ENCODE measurements around the gene HS2ST1. TPM values are rescaled to one million over a fixed set of nuclear protein-coding genes. Genes with fewer than 3 reads are reported as not detected.

HS2ST1 gene
- total RNA-seq, 3 donors from 2014 or later (not counting 1 experiment from before 2014, with no cell fraction given): 12.5 to 18.4 (median 14.3) TPM

- Mint-ChIP-seq H3K4me3 (no peak overlapping the region), H3K4me1 (peaks cover 6 to 7% of the 10 kb centered on the region in 2 donors), H3K27me3 (ENCODE audit: low read depth in 2 of 2) (no peaks in the 10 kb centered on the region), H3K36me3 (no peaks in the 10 kb centered on the region), H3K27ac (no peak overlapping the region), H3K9me3 (no peaks in the 10 kb centered on the region)
- H3K4me1 ChIP-seq (ENCODE audit: control insufficient read depth, insufficient read depth, low read length): no peaks in the 10 kb centered on the region
- no peak for ATAC-seq
- 83% methylated on average over 2 of the region's 2 CpGs for WGBS (ENCODE audit: insufficient coverage)
- no peaks in the 10 kb centered on the region for H3K9me3 ChIP-seq (ENCODE audit: control insufficient read depth, insufficient read depth, low read length)
- intact Hi-C loops (cut with micrococcal nuclease): no loop called here
- no peak overlapping the region for H3K27ac ChIP-seq (ENCODE audit: low read length)
- DNase-seq: no peak
- H3K4me3 ChIP-seq (ENCODE audit: low read length): no peak overlapping the region
- no peaks in the 10 kb centered on the region for H3K27me3 ChIP-seq (ENCODE audit: control insufficient read depth, insufficient read depth, low read length)
- no peaks in the 10 kb centered on the region for H3K36me3 ChIP-seq (ENCODE audit: control insufficient read depth, insufficient read depth, low read length)
- no peak for TF ChIP-seq CTCF (IDR thresholded peaks at IDR 0.05)
Measured at GRCh38 chr1:87089823-87090222, 175.4 kb downstream of the HS2ST1 start.

GRCh38 chr1:87091425-87091824 lies 177.0 kb downstream of the HS2ST1 start:
- 66% methylated on average over 2 of the region's 2 CpGs for WGBS (ENCODE audit: insufficient coverage)

GRCh38 chr1:87092846-87093245 lies 178.4 kb downstream of the HS2ST1 start:
- H3K4me3 ChIP-seq (ENCODE audit: low read length): no peak overlapping the region
- H3K36me3 Mint-ChIP-seq: no peaks in the 10 kb centered on the region
- intact Hi-C loops (cut with micrococcal nuclease): no loop called here
- H3K9me3 ChIP-seq (ENCODE audit: control insufficient read depth, insufficient read depth, low read length): no peaks in the 10 kb centered on the region
- TF ChIP-seq CTCF (IDR thresholded peaks at IDR 0.05): no peak
- H3K27ac Mint-ChIP-seq: no peak overlapping the region
- H3K36me3 ChIP-seq (ENCODE audit: control insufficient read depth, insufficient read depth, low read length): no peaks in the 10 kb centered on the region
- H3K4me3 Mint-ChIP-seq: no peak overlapping the region
- no peaks in the 10 kb centered on the region for H3K9me3 Mint-ChIP-seq
- no CpG with 5 or more reads among the region's 3 CpGs for WGBS (ENCODE audit: insufficient coverage)
- no peak overlapping the region for H3K27ac ChIP-seq (ENCODE audit: low read length)
- no peaks in the 10 kb centered on the region for H3K4me1 ChIP-seq (ENCODE audit: control insufficient read depth, insufficient read depth, low read length)
- H3K4me1 Mint-ChIP-seq: peaks cover 5 to 7% of the 10 kb centered on the region in 2 donors
- no peaks in the 10 kb centered on the region for H3K27me3 Mint-ChIP-seq (ENCODE audit: low read depth in 2 of 2)
- DNase-seq (no peak), ATAC-seq (no peak)
- no peaks in the 10 kb centered on the region for H3K27me3 ChIP-seq (ENCODE audit: control insufficient read depth, insufficient read depth, low read length)

More at GRCh38 chr1:87091425-87091824, 177.0 kb downstream of the HS2ST1 start:
- Histone ChIP-seq H3K9me3 (ENCODE audit: control insufficient read depth, insufficient read depth, low read length) (no peaks in the 10 kb centered on the region), H3K4me1 (ENCODE audit: control insufficient read depth, insufficient read depth, low read length) (no peaks in the 10 kb centered on the region), H3K27ac (ENCODE audit: low read length) (no peak overlapping the region), H3K36me3 (ENCODE audit: control insufficient read depth, insufficient read depth, low read length) (no peaks in the 10 kb centered on the region), H3K27me3 (ENCODE audit: control insufficient read depth, insufficient read depth, low read length) (no peaks in the 10 kb centered on the region), H3K4me3 (ENCODE audit: low read length) (no peak overlapping the region)
- H3K4me3 Mint-ChIP-seq: no peak overlapping the region
- TF ChIP-seq CTCF (IDR thresholded peaks at IDR 0.05): no peak
- ATAC-seq (no peak), DNase-seq (no peak)
- intact Hi-C loops (cut with micrococcal nuclease): no loop called here
- H3K27ac Mint-ChIP-seq: no peak overlapping the region
- H3K9me3 Mint-ChIP-seq: no peaks in the 10 kb centered on the region
- peaks cover 5 to 7% of the 10 kb centered on the region in 2 donors for H3K4me1 Mint-ChIP-seq
- H3K27me3 Mint-ChIP-seq (ENCODE audit: low read depth in 2 of 2): no peaks in the 10 kb centered on the region
- H3K36me3 Mint-ChIP-seq: no peaks in the 10 kb centered on the region

- H3K36me3 Mint-ChIP-seq: no peaks in the 10 kb centered on the region
- DNase-seq (no peak), ATAC-seq (no peak)
- 97% methylated on average over 2 of the region's 4 CpGs for WGBS (ENCODE audit: insufficient coverage)
- no peaks in the 10 kb centered on the region for H3K27me3 Mint-ChIP-seq (ENCODE audit: low read depth in 2 of 2)
- no peaks in the 10 kb centered on the region for H3K36me3 ChIP-seq (ENCODE audit: control insufficient read depth, insufficient read depth, low read length)
- H3K4me1 Mint-ChIP-seq: peaks cover 5 to 7% of the 10 kb centered on the region in 2 donors
- H3K27ac ChIP-seq (ENCODE audit: low read length): no peak overlapping the region
- no peaks in the 10 kb centered on the region for H3K9me3 ChIP-seq (ENCODE audit: control insufficient read depth, insufficient read depth, low read length)
- intact Hi-C loops (cut with micrococcal nuclease): no loop called here
- no peaks in the 10 kb centered on the region for H3K9me3 Mint-ChIP-seq
- no peaks in the 10 kb centered on the region for H3K27me3 ChIP-seq (ENCODE audit: control insufficient read depth, insufficient read depth, low read length)
- H3K4me1 ChIP-seq (ENCODE audit: control insufficient read depth, insufficient read depth, low read length): no peaks in the 10 kb centered on the region
- no peak overlapping the region for H3K4me3 Mint-ChIP-seq
- no peak for TF ChIP-seq CTCF (IDR thresholded peaks at IDR 0.05)
- no peak overlapping the region for H3K27ac Mint-ChIP-seq
- no peak overlapping the region for H3K4me3 ChIP-seq (ENCODE audit: low read length)
Measured at GRCh38 chr1:87093286-87093685, 178.9 kb downstream of the HS2ST1 start.
